Natural killer cell (primary cell): ENCODE data around the gene WHAMM. TPM values are rescaled to one million over a fixed set of nuclear protein-coding genes. Genes with fewer than 3 reads are reported as not detected.

ENCODE experiments used
- ATAC-seq, 3 donors: fragments of 150-1000 bp in 2 of 3; fragments of 200-7000 bp in 1 of 3; cut with Tn5 transposase; 1 replicate in 1 of 3; 2 replicates in 2 of 3; pipeline ENCODE4 v1.10.0; 2021; ENCODE audit warnings: mild to moderate bottlenecking in 2 of 3, moderate library complexity in 2 of 3
- DNase-seq, 2 donors: peaks; one replicate each; pipeline versions ENCODE4 v3.0.0 to v3.0.0-alpha.2; 2013 to 2021; ENCODE audit warnings: mixed read lengths in 1 of 2
- H3K27ac ChIP-seq: one replicate; pipeline ENCODE4 v1.5.1; 2013; ENCODE audit warnings: mild to moderate bottlenecking, low read length
- H3K27me3 ChIP-seq: one replicate; pipeline ENCODE4 v1.6.1; 2013; ENCODE audit warnings: low read length; ENCODE audit not compliant: control insufficient read depth, insufficient read depth
- H3K36me3 ChIP-seq: one replicate; pipeline ENCODE4 v1.6.1; 2013; ENCODE audit warnings: low read length; ENCODE audit not compliant: control insufficient read depth, insufficient read depth
- H3K4me1 ChIP-seq: one replicate; pipeline ENCODE4 v1.6.1; 2013; ENCODE audit warnings: low read length; ENCODE audit not compliant: control insufficient read depth, insufficient read depth
- H3K4me3 ChIP-seq: one replicate; pipeline ENCODE4 v1.5.1; 2013; ENCODE audit warnings: low read length
- H3K9me3 ChIP-seq: one replicate; pipeline ENCODE4 v1.6.1; 2013; ENCODE audit warnings: low read length; ENCODE audit not compliant: control insufficient read depth, insufficient read depth
- H3K27ac Mint-ChIP-seq, 2 donors: one replicate each; pipeline ENCODE4 v1.8.0; 2022; ENCODE audit warnings: mild to moderate bottlenecking in 2 of 2, mixed read lengths in 2 of 2, moderate library complexity in 1 of 2
- H3K27me3 Mint-ChIP-seq, 2 donors: one replicate each; pipeline ENCODE4 v1.8.0; 2022; ENCODE audit warnings: low read depth in 2 of 2, mixed read lengths in 2 of 2
- H3K36me3 Mint-ChIP-seq: one replicate; pipeline ENCODE4 v1.8.0; 2022; ENCODE audit warnings: mixed read lengths
- H3K4me1 Mint-ChIP-seq, 2 donors: one replicate each; pipeline ENCODE4 v1.8.0; 2022; ENCODE audit warnings: mixed read lengths in 2 of 2
- H3K4me3 Mint-ChIP-seq: one replicate; pipeline ENCODE4 v1.8.0; 2022; ENCODE audit warnings: mild to moderate bottlenecking, moderate library complexity, mixed read lengths
- H3K9me3 Mint-ChIP-seq, 2 donors: one replicate each; pipeline ENCODE4 v1.8.0; 2022; ENCODE audit warnings: mixed read lengths in 2 of 2
- WGBS: methylation state at CpG from one replicate; pipeline ENCODE4 v1.1.7; 2013; ENCODE audit warnings: missing lambda C conversion rate; ENCODE audit not compliant: insufficient coverage; 5-methylcytosine and 5-hydroxymethylcytosine counted together
- intact Hi-C: fragments of 100-400 bp; cut with micrococcal nuclease; formaldehyde crosslinking; loops from one replicate; pipeline ENCODE4 v1.14.2; 2022
- total RNA-seq, 4 donors: library from RNA; stranded (reverse); fragments of 120-200 nt in 1 of 4; gene quantifications; one replicate each; pipeline versions ENCODE4 v1.2.3 to v1.2.4, GENCODE V29; 2013 to 2022
- TF ChIP-seq, protein P1 (sequence below): fragments of 200-600 bp; IDR thresholded peaks from one replicate; pipeline ENCODE4 v1.8.0; 2022; ENCODE audit warnings: antibody characterized with exemption

The WHAMM gene
- total RNA-seq, 3 donors from 2014 or later (not counting 1 experiment from before 2014, with no cell fraction given) = 48.5 to 78.0 (median 67.6) TPM

DNA sequence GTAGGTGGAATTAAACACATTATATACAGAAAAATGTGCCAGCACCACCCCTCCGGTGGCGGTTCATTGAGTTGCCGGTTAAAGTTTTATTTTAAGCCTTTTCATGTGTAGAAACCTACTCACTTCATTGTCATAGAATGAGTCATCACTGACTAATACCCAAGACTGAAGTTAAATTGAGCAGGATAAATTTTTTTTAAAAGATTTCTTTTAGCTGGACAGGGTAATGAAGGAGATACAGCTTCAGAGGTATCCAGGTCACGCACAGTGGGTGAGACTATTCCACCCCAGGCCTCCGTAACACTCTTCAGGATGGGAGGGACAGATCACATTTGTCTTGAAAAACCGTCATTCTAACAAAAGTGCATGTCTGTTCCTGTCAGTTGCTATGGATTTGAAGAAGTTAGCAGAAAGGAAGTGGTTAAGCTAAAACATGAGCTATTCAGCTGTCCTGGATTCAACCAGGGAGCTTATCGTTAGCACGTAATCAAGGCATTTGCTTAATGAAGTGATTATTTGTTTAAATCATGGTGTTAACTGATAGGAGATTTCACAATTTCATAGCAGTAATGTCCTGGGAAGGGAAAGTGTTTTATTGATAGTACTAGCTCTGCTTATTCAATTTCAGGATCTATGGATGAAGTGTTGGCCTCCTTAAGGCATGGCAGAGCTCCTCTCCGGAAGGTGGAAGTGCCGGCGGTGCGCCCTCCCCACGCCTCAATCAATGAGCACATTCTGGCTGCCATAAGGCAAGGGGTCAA, 23.4 kb downstream of the WHAMM start:
- WGBS = 52% methylated on average over 13 of the region's 13 CpGs
- Histone ChIP-seq H3K9me3 (no peaks in the 10 kb centered on the region), H3K36me3 (peaks cover 88% of the 10 kb centered on the region), H3K27ac (no peak overlapping the region), H3K27me3 (no peaks in the 10 kb centered on the region), H3K4me3 (no peak overlapping the region), H3K4me1 (no peaks in the 10 kb centered on the region)
- H3K36me3 Mint-ChIP-seq = peaks cover 53% of the 10 kb centered on the region
- peak in 2 of 3 donors; percentile 3 to 56 for ATAC-seq
- DNase-seq = no peak
- intact Hi-C loops = no loop called here
- H3K4me1 Mint-ChIP-seq = peaks cover 38 to 39% of the 10 kb centered on the region in 2 donors
- no peaks in the 10 kb centered on the region for H3K27me3 Mint-ChIP-seq
- H3K4me3 Mint-ChIP-seq = no peak overlapping the region
- H3K9me3 Mint-ChIP-seq = no peaks in the 10 kb centered on the region
- TF ChIP-seq, protein P1, sequence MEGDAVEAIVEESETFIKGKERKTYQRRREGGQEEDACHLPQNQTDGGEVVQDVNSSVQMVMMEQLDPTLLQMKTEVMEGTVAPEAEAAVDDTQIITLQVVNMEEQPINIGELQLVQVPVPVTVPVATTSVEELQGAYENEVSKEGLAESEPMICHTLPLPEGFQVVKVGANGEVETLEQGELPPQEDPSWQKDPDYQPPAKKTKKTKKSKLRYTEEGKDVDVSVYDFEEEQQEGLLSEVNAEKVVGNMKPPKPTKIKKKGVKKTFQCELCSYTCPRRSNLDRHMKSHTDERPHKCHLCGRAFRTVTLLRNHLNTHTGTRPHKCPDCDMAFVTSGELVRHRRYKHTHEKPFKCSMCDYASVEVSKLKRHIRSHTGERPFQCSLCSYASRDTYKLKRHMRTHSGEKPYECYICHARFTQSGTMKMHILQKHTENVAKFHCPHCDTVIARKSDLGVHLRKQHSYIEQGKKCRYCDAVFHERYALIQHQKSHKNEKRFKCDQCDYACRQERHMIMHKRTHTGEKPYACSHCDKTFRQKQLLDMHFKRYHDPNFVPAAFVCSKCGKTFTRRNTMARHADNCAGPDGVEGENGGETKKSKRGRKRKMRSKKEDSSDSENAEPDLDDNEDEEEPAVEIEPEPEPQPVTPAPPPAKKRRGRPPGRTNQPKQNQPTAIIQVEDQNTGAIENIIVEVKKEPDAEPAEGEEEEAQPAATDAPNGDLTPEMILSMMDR = no peak
- H3K27ac Mint-ChIP-seq = peak overlapping the region; percentile 78 to 81

DNA sequence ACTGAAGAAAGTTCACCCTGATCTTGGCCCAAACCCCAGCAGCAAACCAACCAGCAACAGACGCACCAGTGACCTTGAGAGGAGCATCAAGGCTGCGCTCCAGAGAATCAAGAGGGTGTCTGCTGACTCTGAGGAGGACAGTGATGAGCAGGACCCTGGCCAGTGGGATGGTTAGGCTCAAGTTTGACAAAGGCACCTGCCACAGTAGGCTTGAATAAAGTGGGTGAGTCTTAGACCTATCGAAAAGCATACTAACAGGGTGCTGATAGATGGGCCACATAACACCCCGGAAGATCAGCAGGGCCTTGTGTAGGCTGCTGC, 23.9 kb downstream of the WHAMM start:
- Histone ChIP-seq H3K36me3 (peaks cover 83% of the 10 kb centered on the region), H3K4me1 (no peaks in the 10 kb centered on the region), H3K27me3 (no peaks in the 10 kb centered on the region), H3K9me3 (no peaks in the 10 kb centered on the region), H3K27ac (no peak overlapping the region), H3K4me3 (no peak overlapping the region)
- no peak overlapping the region for H3K4me3 Mint-ChIP-seq
- peaks cover 37 to 38% of the 10 kb centered on the region in 2 donors for H3K4me1 Mint-ChIP-seq
- DNase-seq (no peak), ATAC-seq (peak in 1 of 3 donors; percentile 7)
- TF ChIP-seq, protein P1 = no peak
- peak overlapping the region; percentile 78 to 81 for H3K27ac Mint-ChIP-seq
- intact Hi-C loops = no loop called here
- H3K36me3 Mint-ChIP-seq = peaks cover 52% of the 10 kb centered on the region
- H3K27me3 Mint-ChIP-seq = no peaks in the 10 kb centered on the region
- WGBS = 95% methylated on average over 4 of the region's 4 CpGs
- H3K9me3 Mint-ChIP-seq = no peaks in the 10 kb centered on the region

DNA sequence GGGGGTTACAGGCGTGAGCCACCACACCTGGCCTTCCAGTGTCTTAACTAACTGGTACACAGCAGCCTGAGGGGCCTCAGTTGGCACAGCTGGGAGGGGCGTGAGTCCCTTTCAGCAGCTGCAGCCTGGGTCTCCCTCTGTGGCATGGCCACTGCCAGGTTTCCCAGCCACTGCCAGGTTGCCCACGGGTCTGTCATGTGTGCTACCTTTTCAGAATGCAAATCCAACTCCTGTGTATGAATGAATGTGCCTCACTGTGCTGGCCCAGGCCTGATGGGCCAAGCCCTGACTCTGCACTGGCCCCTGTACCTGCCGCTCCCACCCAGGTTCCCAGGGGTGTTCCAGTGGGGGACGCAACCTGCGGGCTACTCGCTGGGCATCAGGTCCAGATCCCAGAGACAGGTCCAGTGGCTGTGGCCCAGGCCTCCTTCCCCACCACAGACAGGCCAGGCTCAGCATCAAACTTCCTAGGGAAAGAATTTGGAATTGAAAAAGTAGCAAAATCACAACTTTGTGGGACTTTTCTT, 26.0 kb downstream of the WHAMM start:
- ATAC-seq = peak in 1 of 3 donors; percentile 10
- H3K27me3 ChIP-seq = no peaks in the 10 kb centered on the region
- no peak for DNase-seq
- no peaks in the 10 kb centered on the region for H3K4me1 ChIP-seq
- H3K9me3 Mint-ChIP-seq = no peaks in the 10 kb centered on the region
- H3K4me3 ChIP-seq = no peak overlapping the region
- H3K4me3 Mint-ChIP-seq = no peak overlapping the region
- TF ChIP-seq, protein P1 = no peak
- peaks cover 38% of the 10 kb centered on the region for H3K36me3 Mint-ChIP-seq
- peak overlapping the region in 1 of 2 donors; percentile 54 for H3K27ac Mint-ChIP-seq
- no peaks in the 10 kb centered on the region for H3K9me3 ChIP-seq
- no peaks in the 10 kb centered on the region for H3K27me3 Mint-ChIP-seq
- H3K27ac ChIP-seq = no peak overlapping the region
- peaks cover 28 to 31% of the 10 kb centered on the region in 2 donors for H3K4me1 Mint-ChIP-seq
- H3K36me3 ChIP-seq = peaks cover 63% of the 10 kb centered on the region
- WGBS = 97% methylated on average over 7 of the region's 7 CpGs
- intact Hi-C loops = no loop called here
